Stimulated activated CD4-positive, alpha-beta T cell treated with anti-CD3 and anti-CD28 coated beads, Interleukin-1b, Interleukin-23, amount 100 ng/mL, for 4 hours (primary cell): ENCODE results near the gene SPRR2D.
"Not testable (repeated sequence)": the region's sequence is repeated elsewhere in the genome, so short reads cannot be mapped to it uniquely, and the experiment has no call there.

ENCODE experiments used
- DNase-seq, 2 donors: peaks; one replicate each; pipeline ENCODE4 v3.0.0-alpha.2; 2020; ENCODE audit warnings: low read depth in 2 of 2

SPRR2D gene

DNA sequence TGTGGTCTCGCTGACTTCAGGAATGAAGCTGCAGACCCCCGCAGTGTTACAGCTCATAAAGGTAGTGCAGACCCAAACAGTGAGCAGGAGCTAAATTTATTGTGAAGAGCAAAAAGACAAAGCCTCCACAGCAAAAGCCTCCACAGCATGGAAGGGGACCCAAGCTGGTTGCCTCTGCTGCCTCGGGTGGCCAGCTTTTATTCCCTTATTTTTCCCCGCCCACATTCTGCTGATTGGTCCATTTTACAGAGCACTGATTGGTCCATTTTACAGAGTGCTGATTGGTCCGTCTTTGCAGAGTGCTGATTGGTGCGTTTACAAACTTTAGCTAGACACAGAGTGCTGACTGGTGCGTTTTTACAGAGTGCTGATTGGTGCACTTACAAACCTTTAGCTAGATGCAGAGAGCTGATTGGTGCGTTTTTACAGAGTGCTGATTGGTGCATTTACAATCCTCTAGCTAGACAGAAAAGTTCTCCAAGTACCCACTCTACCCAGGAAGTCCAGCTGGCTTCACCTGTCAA is 29.6 kb downstream of the SPRR2D start:
- DNase-seq = not testable (repeated sequence)

DNA sequence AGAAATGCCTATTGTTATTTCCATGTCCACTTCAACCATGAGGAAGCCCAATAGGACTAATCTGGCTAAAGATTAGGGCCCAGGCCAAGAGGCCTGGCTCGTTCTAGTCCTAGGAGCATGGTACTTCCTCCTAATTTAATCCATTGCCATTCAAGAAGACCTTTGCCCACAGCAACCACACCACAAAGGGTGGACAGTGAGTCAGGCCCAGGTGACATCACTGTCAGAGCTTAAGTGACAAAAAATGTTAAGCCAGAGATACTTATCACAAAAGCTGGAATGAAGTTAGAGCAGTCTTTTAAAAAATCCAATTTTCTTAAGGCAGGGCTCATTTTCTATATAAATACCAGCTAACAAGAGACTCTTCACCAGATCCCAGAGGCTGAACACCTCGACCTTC is 39.5 kb downstream of the SPRR2D start, which contains the start of gene SPRR3:
Gene SPRR3, plus strand, starts transcription at position 368 of the 400 bp plus-strand sequence. CDS start 1,272 bp downstream, outside the sequence.
- DNase-seq = no peak

DNA sequence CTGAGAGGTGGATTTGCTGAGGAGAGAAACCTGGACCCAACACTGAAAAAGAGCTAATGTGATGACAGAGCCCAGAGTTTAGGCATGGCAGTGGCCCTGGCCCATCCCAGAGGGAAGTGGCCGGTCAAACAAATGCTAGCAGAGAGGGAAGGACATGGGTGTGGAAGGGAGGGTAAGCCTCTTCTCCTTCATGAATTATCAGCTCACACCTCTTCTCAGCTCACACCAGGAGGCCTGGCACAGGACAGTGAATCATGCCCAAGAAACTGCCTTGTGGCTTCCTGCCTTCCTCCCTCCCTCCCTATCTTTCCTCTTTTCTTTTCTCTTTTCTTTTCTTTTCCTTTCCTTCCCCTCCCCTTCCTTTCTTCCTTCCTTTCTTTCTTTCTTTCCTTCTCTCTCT is 40.6 kb downstream of the SPRR2D start:
- DNase-seq = no peak

DNA sequence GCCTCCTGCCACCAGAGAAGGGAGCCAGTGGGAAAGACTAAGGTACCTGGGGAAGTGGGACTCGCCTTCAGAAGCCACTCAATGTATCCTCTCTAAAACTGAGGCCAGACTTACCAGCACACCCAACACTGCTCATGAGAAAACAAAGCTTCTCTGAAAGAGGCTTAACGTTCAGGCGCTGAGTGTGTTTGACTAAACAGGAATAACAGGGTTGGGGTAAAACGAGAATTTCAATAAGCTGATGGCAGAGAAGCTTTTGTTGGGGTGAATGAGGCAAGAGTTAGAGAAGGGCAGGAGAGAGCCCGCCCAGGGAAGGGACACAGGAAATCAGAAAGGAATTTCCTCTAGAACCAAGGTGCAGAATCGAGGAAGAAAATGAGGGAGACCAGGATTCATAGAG is 41.1 kb downstream of the SPRR2D start:
- DNase-seq = no peak

- no peak for DNase-seq
These were observed 42.4 kb downstream of the SPRR2D start for GRCh38 chr1:152998476-152998875.

- DNase-seq = no peak
These were observed 43.0 kb downstream of the SPRR2D start for GRCh38 chr1:152997901-152998300.

DNA sequence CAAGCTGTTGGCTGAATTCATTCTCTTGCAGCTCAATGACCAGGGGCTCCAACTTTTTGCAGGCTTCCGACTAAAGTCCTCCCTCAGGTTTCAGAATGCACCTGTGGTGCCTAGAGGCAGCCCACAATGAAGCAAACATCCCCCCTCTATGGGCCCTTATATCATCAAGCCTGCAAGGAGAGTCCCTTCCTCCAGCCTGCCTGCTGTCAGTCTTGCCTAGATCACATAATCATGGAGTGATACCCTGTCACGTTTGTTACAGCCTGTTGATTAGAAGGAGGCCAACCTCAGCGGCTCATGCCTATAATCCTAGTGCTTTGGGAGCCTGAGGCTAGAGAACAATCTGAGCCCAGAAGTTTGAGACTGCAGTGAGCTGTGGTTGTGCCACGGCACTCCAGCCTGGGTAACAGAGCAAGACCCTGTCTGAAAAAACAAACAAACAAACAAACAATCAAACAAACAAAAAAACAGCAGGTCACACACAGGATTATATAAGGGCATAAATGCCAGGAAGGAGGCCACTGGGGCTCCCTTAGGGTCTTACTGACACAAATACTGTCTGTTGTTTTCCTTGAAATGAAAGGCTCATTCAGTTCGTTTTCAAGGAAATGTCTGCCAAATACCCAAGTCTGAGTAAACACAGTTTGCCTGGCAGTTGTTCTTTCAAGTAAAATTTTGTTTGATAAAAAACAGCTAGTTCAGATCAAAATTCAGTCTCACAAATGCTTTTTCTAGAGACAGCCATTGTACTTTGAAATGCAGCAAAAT is 44.1 kb downstream of the SPRR2D start:
- DNase-seq = no peak

DNA sequence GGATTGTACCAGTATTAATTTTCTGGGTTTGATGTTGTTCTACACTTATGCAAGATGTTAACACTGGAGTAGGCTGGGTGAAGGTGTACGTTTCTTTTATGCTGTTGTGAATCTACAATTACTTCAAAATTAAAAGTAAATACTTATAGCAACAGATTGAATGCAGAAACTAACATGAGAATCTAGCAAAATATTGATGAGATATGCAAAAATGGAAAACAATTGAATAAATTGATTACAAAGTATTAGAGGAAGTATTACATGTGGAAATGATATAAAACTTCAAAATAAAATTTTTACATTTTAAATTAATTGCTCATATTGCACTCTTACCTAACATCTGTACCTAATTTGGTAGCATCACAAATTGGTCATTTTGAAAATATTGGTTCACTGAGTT is 45.1 kb downstream of the SPRR2D start:
- no peak for DNase-seq

DNA sequence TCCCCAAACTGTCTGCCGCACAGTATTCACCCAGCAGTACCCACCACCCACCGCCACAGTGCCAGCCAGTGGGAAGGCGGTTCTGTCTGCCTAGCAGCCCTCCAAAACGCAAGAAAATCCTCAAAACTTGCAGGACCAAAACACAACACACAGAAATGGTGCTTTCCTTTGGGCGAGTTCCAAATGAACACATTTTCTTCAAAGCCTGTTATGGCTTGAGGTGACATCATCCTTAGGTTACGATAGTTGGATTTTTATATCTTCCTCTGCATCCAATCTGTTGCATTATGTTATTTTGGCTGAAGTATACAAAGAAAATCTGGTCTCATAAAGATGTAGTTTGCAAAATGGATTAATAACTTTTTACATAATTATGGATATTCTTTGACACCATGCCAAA is 47.7 kb downstream of the SPRR2D start:
- DNase-seq = no peak
